ENCODE measurements around the gene FANCD2. TPM values are rescaled to one million over a fixed set of nuclear protein-coding genes. Genes with fewer than 3 reads are reported as not detected.

The FANCD2 gene
- polyA plus RNA-seq, 1 of the 3 experiments (the other 2 are of a cell fraction) = 7.3 TPM

GRCh38 chr3:10119376-10119775 lies 93.1 kb downstream of the FANCD2 start:
- Histone ChIP-seq H3K27ac (ENCODE audit: low read depth in 2 of 2, low read length in 1 of 2) (no peak overlapping the region), H3K4me1 (ENCODE audit: control insufficient read depth in 1 of 2, insufficient read depth in 2 of 2, low read depth in 1 of 2, low read length in 1 of 2) (peaks cover 7 to 10% of the 10 kb centered on the region in 2 experiments; a peak in 3 of 4 replicates), H3K4me2 (no peak overlapping the region), H3F3A (replicated peaks; ENCODE audit: insufficient read depth) (no peaks in the 10 kb centered on the region), H2AFZ (ENCODE audit: low read depth) (no peak overlapping the region), H3K9me2 (no peaks in the 10 kb centered on the region), H4K20me1 (ENCODE audit: insufficient read depth) (peaks cover 46% of the 10 kb centered on the region), H3K36me3 (replicated peaks in 1 of 2; ENCODE audit: control insufficient read depth in 1 of 2, insufficient read depth in 2 of 2, low read length in 1 of 2) (peaks cover 3 to 23% of the 10 kb centered on the region in 2 experiments), H3K9ac (no peak overlapping the region), H3K4me3 (ENCODE audit: low read depth in 2 of 2, low read length in 1 of 2) (no peak overlapping the region), H3K79me2 (ENCODE audit: insufficient read depth) (peaks cover 87% of the 10 kb centered on the region), H3K27me3 (ENCODE audit: insufficient read depth) (no peaks in the 10 kb centered on the region), H3K9me3 (no peaks in the 10 kb centered on the region)
- TF ChIP-seq FOXM1 (IDR thresholded peaks at IDR 0.05; ENCODE audit: low read depth) (no peak), FOXJ3 (CRISPR knock-in tag; IDR thresholded peaks at IDR 0.05) (no peak), NRF1 (IDR thresholded peaks at IDR 0.05; ENCODE audit: low read depth, low read length) (no peak), EZH2phosphoT487 (IDR thresholded peaks at IDR 0.05; ENCODE audit: borderline replicate concordance, low read depth) (no peak), JUND (IDR thresholded peaks at IDR 0.05) (no peak), RXRA (IDR thresholded peaks at IDR 0.05; ENCODE audit: borderline replicate concordance, low read depth) (no peak), SIN3A (IDR thresholded peaks at IDR 0.05; ENCODE audit: borderline replicate concordance, low read depth, low read length) (no peak), ELF1 (IDR thresholded peaks at IDR 0.05) (no peak), CTCF (IDR thresholded peaks at IDR 0.05) (no peak)
- TF ChIP-seq, protein P1, sequence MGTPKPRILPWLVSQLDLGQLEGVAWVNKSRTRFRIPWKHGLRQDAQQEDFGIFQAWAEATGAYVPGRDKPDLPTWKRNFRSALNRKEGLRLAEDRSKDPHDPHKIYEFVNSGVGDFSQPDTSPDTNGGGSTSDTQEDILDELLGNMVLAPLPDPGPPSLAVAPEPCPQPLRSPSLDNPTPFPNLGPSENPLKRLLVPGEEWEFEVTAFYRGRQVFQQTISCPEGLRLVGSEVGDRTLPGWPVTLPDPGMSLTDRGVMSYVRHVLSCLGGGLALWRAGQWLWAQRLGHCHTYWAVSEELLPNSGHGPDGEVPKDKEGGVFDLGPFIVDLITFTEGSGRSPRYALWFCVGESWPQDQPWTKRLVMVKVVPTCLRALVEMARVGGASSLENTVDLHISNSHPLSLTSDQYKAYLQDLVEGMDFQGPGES (IDR thresholded peaks at IDR 0.05; ENCODE audit: low read depth, low read length) = no peak
- WGBS (ENCODE audit: low lambda C conversion rate) = 97% methylated on average over 4 of the region's 4 CpGs
- CTCF ChIA-PET = no interaction called here
- POLR2A ChIA-PET = no interaction called here
- no peak for DNase-seq

- peaks cover 8 to 35% of the 10 kb centered on the region in 2 experiments for H3K36me3 ChIP-seq (replicated peaks in 1 of 2; ENCODE audit: control insufficient read depth in 1 of 2, insufficient read depth in 2 of 2, low read length in 1 of 2)
- H4K20me1 ChIP-seq (ENCODE audit: insufficient read depth) = peaks cover 46% of the 10 kb centered on the region
- CTCF ChIA-PET = no interaction called here
- no peaks in the 10 kb centered on the region for H3K27me3 ChIP-seq (ENCODE audit: insufficient read depth)
- no peaks in the 10 kb centered on the region for H3F3A ChIP-seq (replicated peaks; ENCODE audit: insufficient read depth)
- H3K4me3 ChIP-seq (ENCODE audit: low read depth in 2 of 2, low read length in 1 of 2) = no peak overlapping the region
- no peak overlapping the region for H3K9ac ChIP-seq
- no peak for DNase-seq
- H3K27ac ChIP-seq (ENCODE audit: low read depth in 2 of 2, low read length in 1 of 2) = no peak overlapping the region
- H3K9me3 ChIP-seq = no peaks in the 10 kb centered on the region
- no peaks in the 10 kb centered on the region for H3K9me2 ChIP-seq
- H2AFZ ChIP-seq (ENCODE audit: low read depth) = no peak overlapping the region
- POLR2A ChIA-PET = no interaction called here
- TF ChIP-seq MAX (IDR thresholded peaks at IDR 0.05; ENCODE audit: low read depth) = no peak
- TF ChIP-seq ELF1 (IDR thresholded peaks at IDR 0.05) = no peak
- TF ChIP-seq, protein P1 (IDR thresholded peaks at IDR 0.05; ENCODE audit: low read depth, low read length) = no peak
- no peak for TF ChIP-seq RXRA (IDR thresholded peaks at IDR 0.05; ENCODE audit: borderline replicate concordance, low read depth)
- no peak for TF ChIP-seq FOXM1 (IDR thresholded peaks at IDR 0.05; ENCODE audit: low read depth)
- TF ChIP-seq TEAD4 (IDR thresholded peaks at IDR 0.05; ENCODE audit: borderline replicate concordance, insufficient read depth) = no peak
- no peak for TF ChIP-seq YY1 (IDR thresholded peaks at IDR 0.05; ENCODE audit: low read depth)
- no peak for TF ChIP-seq FOSL2 (IDR thresholded peaks at IDR 0.05; ENCODE audit: borderline replicate concordance, low read depth)
- no peak for TF ChIP-seq GATA2 (CRISPR knock-in tag; IDR thresholded peaks at IDR 0.05)
- no peak for TF ChIP-seq EZH2phosphoT487 (IDR thresholded peaks at IDR 0.05; ENCODE audit: borderline replicate concordance, low read depth)
- TF ChIP-seq RAD21 (IDR thresholded peaks at IDR 0.05; ENCODE audit: low read length) = no peak
- no peak for TF ChIP-seq MEF2A (IDR thresholded peaks at IDR 0.05; ENCODE audit: borderline replicate concordance, low read depth)
- no peak for TF ChIP-seq NFIC (IDR thresholded peaks at IDR 0.05; ENCODE audit: borderline replicate concordance)
- H3K4me1 ChIP-seq (ENCODE audit: control insufficient read depth in 1 of 2, insufficient read depth in 2 of 2, low read depth in 1 of 2, low read length in 1 of 2) = peaks cover 7 to 10% of the 10 kb centered on the region in 2 experiments; a peak in 3 of 4 replicates
- 100% methylated on average over 2 of the region's 2 CpGs for WGBS (ENCODE audit: low lambda C conversion rate)
- peaks cover 94% of the 10 kb centered on the region for H3K79me2 ChIP-seq (ENCODE audit: insufficient read depth)
- H3K4me2 ChIP-seq = no peak overlapping the region
These were observed 94.8 kb downstream of the FANCD2 start for GRCh38 chr3:10121064-10121463.
